Naive B cell (primary cell): Measurements from ENCODE around the gene MAP6. TPM values are rescaled to one million over a fixed set of nuclear protein-coding genes. Genes with fewer than 3 reads are reported as not detected.

Experiments used
- ATAC-seq, 2 donors: fragments of 150-1000 bp; cut with Tn5 transposase; 2 replicates each; pipeline ENCODE4 v1.10.0; 2021; ENCODE audit warnings: low read depth in 2 of 2, mild to moderate bottlenecking in 2 of 2, moderate library complexity in 2 of 2
- DNase-seq: peaks from one replicate; pipeline ENCODE4 v3.0.0; 2022
- H3K27ac Mint-ChIP-seq, 6 donors: one replicate each; pipeline ENCODE4 v1.8.0; 2020 to 2022; ENCODE audit warnings: mild to moderate bottlenecking in 6 of 6, mixed read lengths in 6 of 6, moderate library complexity in 5 of 6, inconsistent platforms in 2 of 6
- H3K27me3 Mint-ChIP-seq, 3 donors: one replicate each; pipeline ENCODE4 v1.8.0; 2021 to 2022; ENCODE audit warnings: mixed read lengths in 3 of 3, mild to moderate bottlenecking in 1 of 3
- H3K36me3 Mint-ChIP-seq, 2 donors: one replicate each; pipeline ENCODE4 v1.8.0; 2020 to 2022; ENCODE audit warnings: mixed read lengths in 2 of 2, inconsistent platforms in 1 of 2, mild to moderate bottlenecking in 1 of 2
- H3K4me1 Mint-ChIP-seq, 3 donors: one replicate each; pipeline ENCODE4 v1.8.0; 2020 to 2022; ENCODE audit warnings: mixed read lengths in 3 of 3, inconsistent platforms in 1 of 3, mild to moderate bottlenecking in 1 of 3, moderate library complexity in 1 of 3
- H3K4me3 Mint-ChIP-seq, 8 donors: one replicate each; pipeline ENCODE4 v1.8.0; 2020 to 2022; ENCODE audit warnings: mild to moderate bottlenecking in 8 of 8, mixed read lengths in 8 of 8, moderate library complexity in 8 of 8, inconsistent platforms in 2 of 8
- H3K9me3 Mint-ChIP-seq, 7 donors: one replicate each; pipeline ENCODE4 v1.8.0; 2020 to 2022; ENCODE audit warnings: mixed read lengths in 7 of 7, mild to moderate bottlenecking in 5 of 7, inconsistent platforms in 2 of 7, moderate library complexity in 1 of 7
- polyA plus RNA-seq, 6 donors: library from polyadenylated mRNA; unstranded; fragments of 300-500 nt; fragmentation: Illumina TruSeq; gene quantifications; one replicate each; pipeline ENCODE4 v1.2.3, GENCODE V29; 2021; ENCODE audit warnings: low read depth in 6 of 6

The MAP6 gene
- polyA plus RNA-seq, 6 donors from 2014 or later = 0.16 to 0.32 (median 0.23) TPM; not detected in 3

DNA sequence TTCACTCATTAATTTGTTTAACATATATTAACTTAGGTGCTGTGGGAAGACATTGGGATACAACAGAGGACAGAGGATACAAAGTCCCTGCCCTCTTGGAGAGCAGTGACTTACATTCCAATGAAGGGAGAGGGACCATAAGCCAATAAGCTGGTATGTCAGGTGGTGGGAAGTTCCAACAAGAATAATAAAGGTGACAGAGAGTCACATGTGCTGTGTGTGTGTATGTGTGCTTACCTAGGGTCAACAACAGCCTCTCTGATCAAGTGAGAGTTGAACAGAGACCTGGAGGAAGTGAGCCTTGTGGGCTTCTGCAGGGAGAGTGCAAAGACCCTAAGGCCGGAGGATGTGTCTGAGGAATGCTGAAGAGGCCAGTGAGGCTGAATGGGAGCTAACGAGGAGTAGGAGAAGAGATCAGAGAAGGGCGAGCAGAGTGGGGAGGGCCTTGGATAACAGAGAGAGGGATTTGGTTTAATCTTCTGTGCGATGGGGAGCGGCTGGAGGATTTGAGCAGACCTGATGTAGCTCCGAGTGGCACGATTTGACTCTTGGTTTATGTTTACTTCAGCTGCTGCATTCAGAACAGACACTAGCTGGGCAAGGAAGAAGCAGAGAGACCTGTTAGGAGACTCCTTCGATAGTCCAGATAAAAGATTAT, 35.3 kb downstream of the MAP6 start:
- peaks cover 4 to 67% (median 49%) of the 10 kb centered on the region in 3 donors for H3K27me3 Mint-ChIP-seq
- H3K36me3 Mint-ChIP-seq = peaks cover 7 to 8% of the 10 kb centered on the region in 2 donors
- DNase-seq = no peak
- no peak overlapping the region for H3K4me3 Mint-ChIP-seq
- H3K9me3 Mint-ChIP-seq = no peaks in the 10 kb centered on the region
- H3K4me1 Mint-ChIP-seq = no peaks in the 10 kb centered on the region
- no peak for ATAC-seq
- no peak overlapping the region for H3K27ac Mint-ChIP-seq

- H3K27ac Mint-ChIP-seq = no peak overlapping the region
- DNase-seq (no peak), ATAC-seq (no peak)
- H3K9me3 Mint-ChIP-seq = no peaks in the 10 kb centered on the region
- no peaks in the 10 kb centered on the region for H3K4me1 Mint-ChIP-seq
- no peak overlapping the region for H3K4me3 Mint-ChIP-seq
- H3K36me3 Mint-ChIP-seq = peaks cover 7 to 8% of the 10 kb centered on the region in 2 donors
- peaks cover 4 to 71% (median 55%) of the 10 kb centered on the region in 3 donors for H3K27me3 Mint-ChIP-seq
Observed at GRCh38 chr11:75632962-75633361, 35.9 kb downstream of the MAP6 start.

DNA sequence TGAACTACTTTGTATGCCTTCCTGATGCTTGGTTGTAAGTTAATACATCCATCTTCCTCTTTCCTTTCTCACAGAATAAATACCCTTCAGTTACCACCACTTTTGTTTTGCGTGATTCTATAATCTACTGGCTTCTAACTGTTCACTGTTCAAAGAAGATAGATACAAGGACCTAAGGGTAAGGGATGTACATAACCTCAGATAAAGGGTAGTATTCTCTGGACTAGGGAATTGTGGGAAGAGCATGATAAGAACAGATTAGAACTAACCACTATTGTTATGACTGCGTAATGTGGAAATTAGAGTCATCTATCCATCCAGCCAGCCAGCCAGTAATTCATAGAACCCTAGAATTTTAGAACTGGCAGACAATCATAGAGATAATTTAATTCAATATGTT, 36.4 kb downstream of the MAP6 start:
- H3K27ac Mint-ChIP-seq = no peak overlapping the region
- ATAC-seq (no peak), DNase-seq (no peak)
- H3K36me3 Mint-ChIP-seq = peaks cover 7 to 8% of the 10 kb centered on the region in 2 donors
- H3K4me1 Mint-ChIP-seq = no peaks in the 10 kb centered on the region
- no peaks in the 10 kb centered on the region for H3K9me3 Mint-ChIP-seq
- no peak overlapping the region for H3K4me3 Mint-ChIP-seq
- peaks cover 4 to 74% (median 60%) of the 10 kb centered on the region in 3 donors for H3K27me3 Mint-ChIP-seq

DNA sequence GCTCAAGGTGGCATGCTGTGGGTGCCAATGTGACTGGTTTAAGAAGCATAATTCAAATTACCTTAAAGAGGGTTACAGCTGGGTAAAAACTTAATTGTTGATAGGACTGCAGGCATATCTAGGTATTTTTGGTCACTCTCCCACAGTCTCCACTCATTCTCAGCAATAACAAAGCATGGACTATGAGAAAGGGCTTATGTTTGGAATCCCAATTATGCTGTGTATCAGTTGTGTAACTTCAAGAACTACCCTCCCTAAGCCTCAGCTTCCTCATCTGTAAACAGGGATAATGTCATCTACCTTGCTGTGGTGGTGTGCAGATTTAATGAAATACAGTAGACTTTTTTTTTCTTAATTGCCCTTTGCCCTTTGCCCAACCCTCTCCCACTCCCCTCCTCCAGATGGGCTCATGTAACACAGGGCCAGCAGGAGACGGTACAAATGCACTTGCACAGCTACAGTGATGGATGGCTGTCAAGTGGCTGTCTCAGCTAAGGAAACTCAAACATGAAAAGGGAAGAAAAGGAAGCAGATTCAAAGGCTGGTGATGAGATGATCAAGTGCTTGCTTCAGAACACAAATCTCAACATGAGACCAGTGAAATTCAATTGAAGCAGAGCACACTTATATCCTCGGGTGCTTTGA, 37.6 kb downstream of the MAP6 start:
- ATAC-seq = no peak
- H3K36me3 Mint-ChIP-seq = peaks cover 7 to 8% of the 10 kb centered on the region in 2 donors
- peaks cover 4 to 64% (median 56%) of the 10 kb centered on the region in 3 donors for H3K27me3 Mint-ChIP-seq
- peaks cover 0 to under 1% (median 0%) of the 10 kb centered on the region in 3 donors for H3K4me1 Mint-ChIP-seq
- H3K4me3 Mint-ChIP-seq = no peak overlapping the region
- no peaks in the 10 kb centered on the region for H3K9me3 Mint-ChIP-seq
- H3K27ac Mint-ChIP-seq = no peak overlapping the region
- DNase-seq = no peak

DNA sequence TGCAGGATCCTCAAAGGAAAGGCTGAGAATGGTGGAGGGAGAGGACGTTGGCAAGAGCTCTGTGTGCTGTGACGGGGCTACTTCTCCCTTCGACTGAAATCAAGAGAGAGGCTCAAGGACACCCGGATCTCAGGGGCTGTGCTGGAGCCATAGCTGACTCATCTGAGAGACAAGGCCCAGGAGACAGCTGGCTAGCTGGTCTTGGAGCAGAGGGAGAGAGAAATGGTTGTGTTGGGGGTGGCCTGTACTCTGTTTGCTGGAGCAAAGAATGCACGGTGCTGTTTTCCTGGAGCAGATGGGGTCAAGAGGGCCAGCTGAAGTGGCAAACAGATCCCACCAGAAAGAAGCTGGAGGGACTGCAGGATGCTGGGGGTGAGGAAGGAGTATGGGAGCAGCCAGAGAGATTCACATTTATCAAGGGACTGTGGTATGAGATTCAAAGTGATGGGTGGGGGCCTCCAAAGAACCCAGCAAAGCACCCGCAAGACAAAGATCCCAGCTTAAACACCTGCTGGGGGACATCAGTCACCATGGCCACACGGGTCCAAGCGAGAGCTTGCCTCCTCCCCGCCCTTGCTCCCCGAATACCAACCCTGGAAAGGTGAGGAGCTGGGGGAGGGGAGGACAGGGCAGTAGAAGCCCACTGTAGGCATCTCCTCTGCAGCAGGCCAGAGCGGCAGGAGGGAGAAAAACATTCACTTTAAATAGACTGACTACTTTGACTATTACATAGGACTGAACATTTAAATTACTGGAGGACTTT, 40.8 kb downstream of the MAP6 start:
- peaks cover 0 to 4% (median 0%) of the 10 kb centered on the region in 3 donors for H3K4me1 Mint-ChIP-seq
- no peaks in the 10 kb centered on the region for H3K9me3 Mint-ChIP-seq
- H3K27ac Mint-ChIP-seq = peak overlapping the region in 2 of 6 donors; percentile 6 to 53
- no peak for DNase-seq
- H3K27me3 Mint-ChIP-seq = peaks cover 4 to 45% (median 40%) of the 10 kb centered on the region in 3 donors
- no peak overlapping the region for H3K4me3 Mint-ChIP-seq
- no peak for ATAC-seq
- no peaks in the 10 kb centered on the region for H3K36me3 Mint-ChIP-seq

DNA sequence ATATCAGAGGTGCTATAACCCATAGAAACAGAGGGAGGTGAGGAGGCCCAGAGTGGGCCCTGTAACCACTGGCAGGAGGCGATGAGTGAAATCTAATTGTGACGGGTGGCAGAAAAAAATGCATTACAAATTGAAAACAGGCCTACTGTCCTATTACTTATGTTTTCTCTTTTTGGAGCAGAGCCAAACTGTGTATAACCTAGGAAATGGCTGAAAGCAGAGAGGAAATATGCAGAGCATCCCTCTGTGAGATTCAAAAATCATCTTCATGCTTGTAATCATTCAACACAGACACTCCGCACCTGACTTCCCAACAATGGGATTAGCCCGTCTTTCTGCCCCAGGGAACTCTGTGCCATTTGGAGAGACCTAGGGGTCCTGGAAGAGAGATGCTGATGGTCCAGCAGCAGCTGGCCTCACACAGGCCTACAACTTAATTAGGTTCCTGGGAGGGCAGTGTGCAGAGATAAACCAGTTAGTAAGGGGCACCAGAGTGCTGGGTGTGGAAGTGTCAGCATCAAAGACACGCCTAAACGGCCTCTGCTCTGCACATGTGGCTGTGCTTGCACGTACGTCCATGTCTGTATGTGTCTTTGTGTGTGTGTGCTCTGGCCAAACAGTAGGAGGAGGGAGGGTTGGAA, 41.8 kb downstream of the MAP6 start:
- DNase-seq (no peak), ATAC-seq (no peak)
- peaks cover 0 to 4% (median 0%) of the 10 kb centered on the region in 3 donors for H3K4me1 Mint-ChIP-seq
- H3K9me3 Mint-ChIP-seq = no peaks in the 10 kb centered on the region
- no peak overlapping the region for H3K4me3 Mint-ChIP-seq
- H3K27me3 Mint-ChIP-seq = peaks cover 0 to 34% (median 33%) of the 10 kb centered on the region in 3 donors
- no peaks in the 10 kb centered on the region for H3K36me3 Mint-ChIP-seq
- peak overlapping the region in 1 of 6 donors; percentile 60 for H3K27ac Mint-ChIP-seq

DNA sequence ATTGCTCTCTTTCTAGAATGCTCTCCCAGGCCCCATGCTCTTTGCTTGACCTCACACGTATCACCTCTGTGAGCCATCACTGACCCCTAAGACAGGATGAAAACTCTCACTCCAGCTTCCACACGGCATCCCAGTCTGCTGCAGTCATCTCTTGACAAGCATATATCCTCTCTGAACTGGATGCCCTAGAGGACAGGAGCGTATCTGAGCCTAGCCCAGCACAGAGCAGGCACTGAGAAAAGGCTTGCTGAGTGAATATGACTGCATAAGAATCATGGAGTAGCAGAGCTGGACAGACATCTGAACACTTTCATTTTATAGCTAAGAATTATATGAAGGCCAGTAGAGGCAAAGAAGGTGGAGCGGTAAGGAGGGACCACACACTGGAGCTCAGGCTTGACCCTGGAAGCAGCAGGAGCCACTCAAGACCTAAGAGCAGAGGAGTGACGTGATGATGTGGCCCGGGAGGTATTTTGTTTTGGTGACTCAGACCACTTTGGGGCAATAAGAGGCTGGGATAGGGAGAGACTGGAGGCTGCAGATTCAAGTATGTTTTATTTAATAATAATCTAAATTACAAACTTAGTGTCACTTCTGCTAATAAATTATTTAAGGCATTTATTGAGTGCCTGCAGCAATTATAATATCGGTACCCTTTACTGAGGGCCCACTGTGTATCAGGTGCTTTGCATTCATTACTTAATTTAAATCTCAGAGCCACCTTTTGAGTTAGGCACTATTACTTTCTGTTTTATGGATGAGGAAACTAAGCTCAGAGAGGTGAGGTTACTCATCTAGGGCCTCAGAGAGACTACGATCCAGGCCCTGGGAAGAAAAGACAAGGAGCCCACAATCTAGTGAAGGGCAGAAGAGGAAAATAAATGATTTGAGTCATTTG, 42.6 kb downstream of the MAP6 start:
- no peak for ATAC-seq
- Mint-ChIP-seq H3K9me3 (no peaks in the 10 kb centered on the region), H3K4me3 (no peak overlapping the region), H3K27me3 (peaks cover 3 to 26% (median 25%) of the 10 kb centered on the region in 3 donors), H3K27ac (no peak overlapping the region), H3K36me3 (no peaks in the 10 kb centered on the region), H3K4me1 (peaks cover 0 to 4% (median 0%) of the 10 kb centered on the region in 3 donors)
- DNase-seq = no peak

- ATAC-seq (no peak), DNase-seq (no peak)
- H3K4me3 Mint-ChIP-seq = no peak overlapping the region
- H3K36me3 Mint-ChIP-seq = no peaks in the 10 kb centered on the region
- peaks cover 0 to 4% (median 0%) of the 10 kb centered on the region in 3 donors for H3K4me1 Mint-ChIP-seq
- peak overlapping the region in 1 of 6 donors; percentile 12 for H3K27ac Mint-ChIP-seq
- H3K9me3 Mint-ChIP-seq = no peaks in the 10 kb centered on the region
- H3K27me3 Mint-ChIP-seq = peaks cover 4 to 27% (median 19%) of the 10 kb centered on the region in 3 donors
Observed at GRCh38 chr11:75625021-75625420, 43.8 kb downstream of the MAP6 start.

- Mint-ChIP-seq H3K27ac (no peak overlapping the region), H3K9me3 (peaks cover 0 to 14% (median 5%) of the 10 kb centered on the region in 7 donors), H3K4me1 (no peaks in the 10 kb centered on the region), H3K36me3 (peaks cover 0 to 13% of the 10 kb centered on the region in 2 donors), H3K4me3 (no peak overlapping the region), H3K27me3 (peaks cover 6 to 40% (median 30%) of the 10 kb centered on the region in 3 donors)
- DNase-seq (no peak), ATAC-seq (no peak)
Observed at GRCh38 chr11:75616281-75616680, 52.6 kb downstream of the MAP6 start.

- Mint-ChIP-seq H3K9me3 (peaks cover 0 to 14% (median 5%) of the 10 kb centered on the region in 7 donors), H3K27me3 (peaks cover 5 to 39% (median 33%) of the 10 kb centered on the region in 3 donors), H3K4me1 (no peaks in the 10 kb centered on the region), H3K36me3 (peaks cover 0 to 14% of the 10 kb centered on the region in 2 donors), H3K27ac (no peak overlapping the region), H3K4me3 (no peak overlapping the region)
- no peak for DNase-seq
- no peak for ATAC-seq
Observed at GRCh38 chr11:75615751-75616150, 53.1 kb downstream of the MAP6 start.

- Mint-ChIP-seq H3K4me1 (no peaks in the 10 kb centered on the region), H3K4me3 (no peak overlapping the region), H3K27ac (no peak overlapping the region), H3K36me3 (peaks cover 0 to 8% of the 10 kb centered on the region in 2 donors), H3K9me3 (no peaks in the 10 kb centered on the region), H3K27me3 (peaks cover 11 to 36% (median 31%) of the 10 kb centered on the region in 3 donors)
- no peak for ATAC-seq
- no peak for DNase-seq
Observed at GRCh38 chr11:75611823-75612222, 57.0 kb downstream of the MAP6 start.

DNA sequence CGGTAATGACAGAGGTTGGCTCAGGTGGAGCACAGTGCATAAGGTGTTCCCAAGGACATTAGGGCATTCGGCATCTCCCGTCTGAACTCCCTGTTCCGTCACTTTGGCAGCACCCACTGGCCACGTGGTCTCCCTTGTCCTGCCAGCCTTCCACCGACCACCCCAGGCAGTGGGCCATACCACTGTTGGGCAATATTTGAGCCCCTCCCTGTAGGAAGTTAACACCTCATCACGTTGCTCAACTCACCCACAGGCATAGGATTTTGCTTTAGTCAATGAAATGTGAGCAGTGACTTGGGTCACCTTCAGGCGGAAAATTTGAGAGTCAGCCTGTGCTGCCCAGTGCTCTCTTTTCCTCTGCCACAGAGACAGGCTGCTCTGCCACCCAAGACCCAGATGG, 62.7 kb downstream of the MAP6 start:
- peaks cover 0 to 8% of the 10 kb centered on the region in 2 donors for H3K36me3 Mint-ChIP-seq
- H3K4me3 Mint-ChIP-seq = no peak overlapping the region
- peaks cover 31 to 58% (median 57%) of the 10 kb centered on the region in 3 donors for H3K27me3 Mint-ChIP-seq
- H3K27ac Mint-ChIP-seq = peak overlapping the region in 1 of 6 donors; percentile 14
- ATAC-seq (no peak), DNase-seq (no peak)
- no peaks in the 10 kb centered on the region for H3K4me1 Mint-ChIP-seq
- H3K9me3 Mint-ChIP-seq = no peaks in the 10 kb centered on the region
